Peyer's patch (tissue), 4 donors: ENCODE measurements around the gene SLC6A1.

Source experiments
- POLR2A ChIP-seq, 2 donors: fragments of 450-650 bp; IDR thresholded peaks; one replicate each; pipeline ENCODE4 v1.5.1; 2017; ENCODE audit warnings: antibody characterized with exemption in 2 of 2, mild to moderate bottlenecking in 2 of 2, moderate library complexity in 2 of 2
- TF ChIP-seq, protein P1 (sequence below), 6 experiments: fragments of 450-650 bp in 4 of 6; fragments of 200-600 bp in 2 of 6; sonication (generic) in 1 of 6; IDR thresholded peaks; one replicate each; pipeline ENCODE4 v1.5.1; 2017 to 2019; ENCODE audit warnings: antibody characterized with exemption in 6 of 6, mild to moderate bottlenecking in 3 of 6, moderate library complexity in 1 of 6

DNA sequence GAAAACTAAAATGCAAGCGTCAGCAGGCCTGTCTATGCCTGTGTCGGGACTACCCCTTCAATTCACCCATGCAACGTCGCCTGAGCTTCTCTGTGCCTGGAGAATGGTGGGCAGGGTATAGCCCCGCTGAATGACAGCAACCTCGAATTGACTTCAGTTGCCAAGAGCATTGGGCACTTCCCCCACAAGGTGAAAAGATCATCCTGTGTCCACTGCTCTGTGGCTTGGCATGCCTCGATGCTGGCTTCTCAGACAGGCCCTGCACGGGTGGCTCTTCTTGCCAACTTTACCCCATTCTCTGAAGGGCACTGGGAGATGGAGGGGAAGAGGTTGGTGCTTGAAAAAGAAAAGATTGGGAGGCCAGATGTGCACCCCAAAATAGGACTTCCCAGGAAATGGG is 3.3 kb downstream of the SLC6A1 start:
- TF ChIP-seq POLR2A (IDR thresholded peaks at IDR 0.05) = no peak
- TF ChIP-seq, protein P1, sequence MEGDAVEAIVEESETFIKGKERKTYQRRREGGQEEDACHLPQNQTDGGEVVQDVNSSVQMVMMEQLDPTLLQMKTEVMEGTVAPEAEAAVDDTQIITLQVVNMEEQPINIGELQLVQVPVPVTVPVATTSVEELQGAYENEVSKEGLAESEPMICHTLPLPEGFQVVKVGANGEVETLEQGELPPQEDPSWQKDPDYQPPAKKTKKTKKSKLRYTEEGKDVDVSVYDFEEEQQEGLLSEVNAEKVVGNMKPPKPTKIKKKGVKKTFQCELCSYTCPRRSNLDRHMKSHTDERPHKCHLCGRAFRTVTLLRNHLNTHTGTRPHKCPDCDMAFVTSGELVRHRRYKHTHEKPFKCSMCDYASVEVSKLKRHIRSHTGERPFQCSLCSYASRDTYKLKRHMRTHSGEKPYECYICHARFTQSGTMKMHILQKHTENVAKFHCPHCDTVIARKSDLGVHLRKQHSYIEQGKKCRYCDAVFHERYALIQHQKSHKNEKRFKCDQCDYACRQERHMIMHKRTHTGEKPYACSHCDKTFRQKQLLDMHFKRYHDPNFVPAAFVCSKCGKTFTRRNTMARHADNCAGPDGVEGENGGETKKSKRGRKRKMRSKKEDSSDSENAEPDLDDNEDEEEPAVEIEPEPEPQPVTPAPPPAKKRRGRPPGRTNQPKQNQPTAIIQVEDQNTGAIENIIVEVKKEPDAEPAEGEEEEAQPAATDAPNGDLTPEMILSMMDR (IDR thresholded peaks at IDR 0.05) = no peak
